Endodermal cell (in vitro differentiated cells): ENCODE measurements around the gene SYNGAP1. TPM values are rescaled to one million over a fixed set of nuclear protein-coding genes. Genes with fewer than 3 reads are reported as not detected.

Source experiments
- DNase-seq: peaks from one replicate; pipeline ENCODE4 v3.0.0-alpha.2; 2017
- H3K27ac ChIP-seq: 2 replicates; pipeline ENCODE4 v1.5.1; 2013; ENCODE audit warnings: mild to moderate bottlenecking, low read depth, low read length, moderate library complexity
- H3K27me3 ChIP-seq: 2 replicates; pipeline ENCODE4 v1.6.1; 2013; ENCODE audit warnings: mild to moderate bottlenecking, low read length, moderate library complexity; ENCODE audit not compliant: insufficient read depth, control insufficient read depth, poor library complexity, severe bottlenecking
- H3K36me3 ChIP-seq: 2 replicates; pipeline ENCODE4 v1.7.0; 2013; ENCODE audit warnings: mild to moderate bottlenecking, low read length, moderate library complexity; ENCODE audit not compliant: control insufficient read depth, insufficient read depth
- H3K4me1 ChIP-seq: one replicate; pipeline ENCODE4 v1.7.0; 2013; ENCODE audit warnings: low read length; ENCODE audit not compliant: control insufficient read depth, insufficient read depth
- H3K4me3 ChIP-seq: 2 replicates; pipeline ENCODE4 v1.5.1; 2013; ENCODE audit warnings: mild to moderate bottlenecking, low read length, moderate library complexity
- H3K9ac ChIP-seq: 2 replicates; pipeline ENCODE4 v1.6.1; 2013; ENCODE audit warnings: mild to moderate bottlenecking, low read length, moderate library complexity; ENCODE audit not compliant: poor library complexity, severe bottlenecking; ENCODE audit errors: extremely low read depth
- H3K9me3 ChIP-seq: 2 replicates; pipeline ENCODE4 v1.6.1; 2013; ENCODE audit warnings: mild to moderate bottlenecking, low read length, moderate library complexity; ENCODE audit not compliant: control insufficient read depth
- H3K27ac Mint-ChIP-seq: 2 replicates; pipeline ENCODE4 v1.8.0; 2020; ENCODE audit warnings: mixed read lengths
- H3K27me3 Mint-ChIP-seq: 2 replicates; pipeline ENCODE4 v1.8.0; 2021; ENCODE audit warnings: mild to moderate bottlenecking, mixed read lengths; ENCODE audit not compliant: insufficient read depth
- H3K36me3 Mint-ChIP-seq: 2 replicates; pipeline ENCODE4 v1.8.0; 2020; ENCODE audit warnings: low read depth, mixed read lengths
- H3K4me1 Mint-ChIP-seq: 2 replicates; pipeline ENCODE4 v1.8.0; 2020; ENCODE audit warnings: mixed read lengths
- H3K4me3 Mint-ChIP-seq: 2 replicates; pipeline ENCODE4 v1.8.0; 2020; ENCODE audit warnings: mild to moderate bottlenecking, moderate library complexity, mixed read lengths
- H3K9me3 Mint-ChIP-seq: 2 replicates; pipeline ENCODE4 v1.8.0; 2020; ENCODE audit warnings: mild to moderate bottlenecking, mixed read lengths
- WGBS, 2 experiments: methylation state at CpG; one replicate each; pipeline versions ENCODE4 v1.1.5 to v1.1.7; 2013; ENCODE audit warnings: missing lambda C conversion rate in 2 of 2, mixed read lengths in 1 of 2; ENCODE audit not compliant: insufficient coverage in 1 of 2, insufficient read length in 1 of 2; 5-methylcytosine and 5-hydroxymethylcytosine counted together
- total RNA-seq, 2 donors: library from RNA; stranded (reverse); fragmentation: NEBNext Ultra II Directional in 1 of 2; extraction: Animal tissue kit (Norgen Biotek cat#: 25700) in 1 of 2; gene quantifications; 2 replicates in 1 of 2; 3 replicates in 1 of 2; pipeline ENCODE4 v1.2.1, GENCODE V29; 2021
- TF ChIP-seq, protein P1 (sequence below): fragments of 200-600 bp; sonication (generic); conservative IDR thresholded peaks from 2 replicates; pipeline ENCODE4 v1.5.0; 2021; ENCODE audit warnings: antibody characterized with exemption, mild to moderate bottlenecking

Gene SYNGAP1
- total RNA-seq, 2 donors from 2014 or later, result 90.2 to 94.2 TPM

DNA sequence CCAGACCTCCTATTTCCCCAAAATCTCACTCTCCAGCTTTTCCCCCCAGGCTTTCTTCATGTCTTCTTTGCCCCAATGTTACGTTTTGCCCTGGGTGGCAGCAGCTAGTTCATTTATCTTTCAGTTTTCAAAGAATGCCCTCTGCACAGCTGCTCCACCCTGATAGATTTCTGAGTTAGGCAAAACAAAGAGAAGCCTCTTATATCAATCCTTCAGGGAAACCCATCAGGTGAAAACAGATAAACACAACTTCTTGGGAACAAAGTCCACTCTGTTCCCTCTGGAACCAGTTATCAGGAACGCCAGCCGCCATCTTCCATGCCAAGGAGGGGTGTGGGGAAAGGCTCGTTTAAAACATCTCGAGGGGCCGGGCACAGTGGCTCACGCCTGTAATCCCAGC is 68.5 kb downstream of the SYNGAP1 start:
- Histone ChIP-seq H3K9me3 (no peaks in the 10 kb centered on the region), H3K27me3 (no peaks in the 10 kb centered on the region), H3K36me3 (no peaks in the 10 kb centered on the region), H3K4me1 (no peaks in the 10 kb centered on the region), H3K4me3 (peak overlapping the region; percentile 43), H3K27ac (no peak overlapping the region), H3K9ac (no peak overlapping the region)
- TF ChIP-seq, protein P1, sequence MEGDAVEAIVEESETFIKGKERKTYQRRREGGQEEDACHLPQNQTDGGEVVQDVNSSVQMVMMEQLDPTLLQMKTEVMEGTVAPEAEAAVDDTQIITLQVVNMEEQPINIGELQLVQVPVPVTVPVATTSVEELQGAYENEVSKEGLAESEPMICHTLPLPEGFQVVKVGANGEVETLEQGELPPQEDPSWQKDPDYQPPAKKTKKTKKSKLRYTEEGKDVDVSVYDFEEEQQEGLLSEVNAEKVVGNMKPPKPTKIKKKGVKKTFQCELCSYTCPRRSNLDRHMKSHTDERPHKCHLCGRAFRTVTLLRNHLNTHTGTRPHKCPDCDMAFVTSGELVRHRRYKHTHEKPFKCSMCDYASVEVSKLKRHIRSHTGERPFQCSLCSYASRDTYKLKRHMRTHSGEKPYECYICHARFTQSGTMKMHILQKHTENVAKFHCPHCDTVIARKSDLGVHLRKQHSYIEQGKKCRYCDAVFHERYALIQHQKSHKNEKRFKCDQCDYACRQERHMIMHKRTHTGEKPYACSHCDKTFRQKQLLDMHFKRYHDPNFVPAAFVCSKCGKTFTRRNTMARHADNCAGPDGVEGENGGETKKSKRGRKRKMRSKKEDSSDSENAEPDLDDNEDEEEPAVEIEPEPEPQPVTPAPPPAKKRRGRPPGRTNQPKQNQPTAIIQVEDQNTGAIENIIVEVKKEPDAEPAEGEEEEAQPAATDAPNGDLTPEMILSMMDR, result no peak
- Mint-ChIP-seq H3K27ac (no peak overlapping the region), H3K4me3 (no peak overlapping the region), H3K9me3 (peaks cover 10% of the 10 kb centered on the region), H3K4me1 (peaks cover 7% of the 10 kb centered on the region), H3K27me3 (peaks cover 14% of the 10 kb centered on the region), H3K36me3 (peaks cover 2% of the 10 kb centered on the region)
- WGBS, 2 experiments, result 85 to 90% methylated on average over 7 of the region's 7 CpGs
- no peak for DNase-seq

DNA sequence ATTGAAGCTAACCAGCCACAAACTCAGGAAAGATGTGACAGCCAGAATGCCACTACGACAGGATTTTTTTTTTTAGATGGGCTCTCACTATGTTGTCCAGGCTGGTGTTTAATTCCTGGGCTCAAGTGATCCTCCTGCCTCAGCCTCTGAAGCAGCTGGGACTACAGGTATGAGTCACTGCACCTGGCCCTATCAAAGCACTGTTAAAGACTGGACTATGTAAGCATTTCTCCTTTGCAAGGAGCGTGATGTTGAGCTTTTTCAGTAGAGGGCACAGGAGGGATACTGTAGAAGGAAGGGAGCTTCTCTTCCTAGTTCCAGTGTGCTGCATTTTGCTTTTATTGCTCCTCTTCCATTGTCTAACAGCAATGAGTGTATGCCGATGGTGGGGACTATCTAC is 70.3 kb downstream of the SYNGAP1 start:
- Mint-ChIP-seq H3K9me3 (peaks cover 6% of the 10 kb centered on the region), H3K27ac (no peak overlapping the region), H3K27me3 (peaks cover 14% of the 10 kb centered on the region), H3K36me3 (peaks cover 2% of the 10 kb centered on the region), H3K4me3 (no peak overlapping the region), H3K4me1 (peaks cover 7% of the 10 kb centered on the region)
- H3K4me3 ChIP-seq, result no peak overlapping the region
- 73 to 86% methylated on average over 3 of the region's 3 CpGs for WGBS, 2 experiments
- H3K27ac ChIP-seq, result no peak overlapping the region
- no peaks in the 10 kb centered on the region for H3K9me3 ChIP-seq
- no peaks in the 10 kb centered on the region for H3K36me3 ChIP-seq
- DNase-seq, result no peak
- H3K9ac ChIP-seq, result no peak overlapping the region
- H3K27me3 ChIP-seq, result no peaks in the 10 kb centered on the region
- H3K4me1 ChIP-seq, result no peaks in the 10 kb centered on the region
- TF ChIP-seq, protein P1, result peak; percentile 26

DNA sequence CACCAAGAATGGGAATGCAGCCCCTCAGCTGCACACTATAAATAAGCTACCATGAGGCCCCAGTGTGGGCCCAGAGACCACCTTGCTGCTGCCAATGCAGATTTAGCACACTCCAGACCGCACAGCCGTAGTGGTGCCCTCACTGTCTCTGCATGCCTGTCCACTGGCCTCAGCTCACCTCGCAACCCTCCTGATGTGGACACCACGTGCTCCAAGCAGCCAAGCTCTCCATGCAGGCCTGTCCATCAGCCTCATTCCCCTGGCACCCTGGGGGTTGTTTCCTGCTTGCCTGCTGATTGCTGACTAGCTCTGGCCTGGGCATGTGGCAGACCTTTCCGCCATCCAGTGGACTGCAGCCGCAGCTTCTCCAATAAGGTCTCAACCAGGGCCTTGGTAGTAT is 70.8 kb downstream of the SYNGAP1 start:
- Histone ChIP-seq H3K4me3 (no peak overlapping the region), H3K4me1 (no peaks in the 10 kb centered on the region), H3K27me3 (no peaks in the 10 kb centered on the region), H3K9me3 (no peaks in the 10 kb centered on the region), H3K36me3 (no peaks in the 10 kb centered on the region), H3K27ac (no peak overlapping the region), H3K9ac (no peak overlapping the region)
- no peak overlapping the region for H3K27ac Mint-ChIP-seq
- H3K36me3 Mint-ChIP-seq, result peaks cover 2% of the 10 kb centered on the region
- no peak overlapping the region for H3K4me3 Mint-ChIP-seq
- 84 to 90% methylated on average over 6 of the region's 6 CpGs for WGBS, 2 experiments
- peak; percentile 65 for DNase-seq
- TF ChIP-seq, protein P1, result no peak
- peaks cover 7% of the 10 kb centered on the region for H3K4me1 Mint-ChIP-seq
- H3K27me3 Mint-ChIP-seq, result peaks cover 14% of the 10 kb centered on the region
- peaks cover 6% of the 10 kb centered on the region for H3K9me3 Mint-ChIP-seq
